NAMALWA (cell line): ENCODE results near the gene ARPP19.
"Not testable (repeated sequence)": the region's sequence is repeated elsewhere in the genome, so short reads cannot be mapped to it uniquely, and the experiment has no call there.

ENCODE experiments used
- DNase-seq: peaks from one replicate; pipeline ENCODE4 v3.0.0-alpha.2; 2015; ENCODE audit warnings: low spot score

Gene ARPP19

DNA sequence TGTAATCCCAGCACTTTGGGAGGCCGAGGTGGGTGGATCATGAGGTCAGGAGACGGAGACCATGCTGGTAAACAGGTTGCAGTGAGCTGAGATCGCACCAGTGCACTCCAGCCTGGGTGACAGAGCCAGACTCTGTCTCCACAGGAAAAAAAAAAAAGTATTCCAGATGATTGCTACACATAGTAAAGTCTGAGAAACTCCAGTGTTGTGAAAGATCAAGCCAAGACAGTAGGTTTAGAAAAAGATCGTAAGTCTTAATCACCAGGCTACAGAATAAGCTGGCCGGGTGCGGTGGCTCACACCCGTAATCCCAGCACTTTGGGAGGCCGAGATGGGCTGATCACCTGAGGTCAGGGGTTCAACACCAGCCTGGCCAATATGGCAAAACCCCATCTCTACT is 56.0 kb downstream of the ARPP19 start:
- DNase-seq, result not testable (repeated sequence)

GRCh38 chr15:52511084-52511483 is 57.7 kb downstream of the ARPP19 start:
- no peak for DNase-seq

- DNase-seq, result no peak
Measured at GRCh38 chr15:52509500-52510245, 59.2 kb downstream of the ARPP19 start.

GRCh38 chr15:52506549-52506948 is 62.3 kb downstream of the ARPP19 start:
- no peak for DNase-seq

- no peak for DNase-seq
Measured at GRCh38 chr15:52505151-52505550, 63.7 kb downstream of the ARPP19 start.

DNA sequence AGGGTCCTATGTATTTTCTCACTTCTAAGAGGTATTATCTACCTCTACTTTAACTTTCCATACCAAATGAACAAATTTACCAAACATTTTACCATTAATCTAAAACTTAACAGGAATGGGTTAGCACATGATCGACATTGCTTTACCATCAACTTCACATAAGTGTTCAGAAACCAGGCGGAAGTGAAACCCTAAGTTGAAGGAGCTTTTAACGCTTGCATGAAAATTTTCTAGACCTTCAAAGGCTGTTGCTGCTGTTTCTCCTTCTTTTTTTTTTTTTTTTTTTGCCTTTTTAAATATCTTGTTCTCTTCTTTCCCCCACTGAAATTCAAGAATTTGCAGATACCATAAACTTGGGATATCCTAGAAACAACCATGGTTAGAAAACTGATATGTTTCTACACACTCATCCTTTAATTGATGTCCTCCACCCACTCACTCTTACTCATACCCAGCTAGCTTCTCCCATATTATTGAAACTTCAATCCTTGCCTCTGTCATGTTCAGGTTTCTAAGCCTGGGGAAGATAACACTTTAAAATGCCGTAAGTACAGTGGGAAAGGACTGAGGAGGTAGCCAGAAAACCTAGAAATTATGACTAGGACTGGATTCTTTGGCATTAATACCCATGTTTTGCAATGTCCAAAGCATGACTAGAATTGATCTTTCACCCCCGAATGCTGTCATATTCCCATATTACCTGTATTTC is 64.9 kb downstream of the ARPP19 start:
- DNase-seq, result peak; percentile 74

- DNase-seq, result no peak
Measured at GRCh38 chr15:52502608-52503007, 66.2 kb downstream of the ARPP19 start.

GRCh38 chr15:52499506-52499905 is 69.3 kb downstream of the ARPP19 start:
- DNase-seq, result no peak

GRCh38 chr15:52498706-52499105 is 70.1 kb downstream of the ARPP19 start:
- no peak for DNase-seq
